ENCODE measurements around the gene METRNL.

The METRNL gene

GRCh38 chr17:83077939-83078338 is 1.5 kb upstream of the METRNL start:
- Histone ChIP-seq H3K4me3 (ENCODE audit: low read length) (no peak overlapping the region), H3K9ac (ENCODE audit: low read length) (no peak overlapping the region), H3K27ac (ENCODE audit: low read length) (no peak overlapping the region), H3K9me3 (ENCODE audit: control insufficient read depth, low read depth, low read length) (no peaks in the 10 kb centered on the region), H3K27me3 (ENCODE audit: control insufficient read depth, insufficient read depth, low read length) (peaks cover 48% of the 10 kb centered on the region), H3K36me3 (ENCODE audit: control insufficient read depth, low read depth, low read length) (no peaks in the 10 kb centered on the region), H3K4me1 (ENCODE audit: control insufficient read depth, low read depth, low read length) (peaks cover 4% of the 10 kb centered on the region)

DNA sequence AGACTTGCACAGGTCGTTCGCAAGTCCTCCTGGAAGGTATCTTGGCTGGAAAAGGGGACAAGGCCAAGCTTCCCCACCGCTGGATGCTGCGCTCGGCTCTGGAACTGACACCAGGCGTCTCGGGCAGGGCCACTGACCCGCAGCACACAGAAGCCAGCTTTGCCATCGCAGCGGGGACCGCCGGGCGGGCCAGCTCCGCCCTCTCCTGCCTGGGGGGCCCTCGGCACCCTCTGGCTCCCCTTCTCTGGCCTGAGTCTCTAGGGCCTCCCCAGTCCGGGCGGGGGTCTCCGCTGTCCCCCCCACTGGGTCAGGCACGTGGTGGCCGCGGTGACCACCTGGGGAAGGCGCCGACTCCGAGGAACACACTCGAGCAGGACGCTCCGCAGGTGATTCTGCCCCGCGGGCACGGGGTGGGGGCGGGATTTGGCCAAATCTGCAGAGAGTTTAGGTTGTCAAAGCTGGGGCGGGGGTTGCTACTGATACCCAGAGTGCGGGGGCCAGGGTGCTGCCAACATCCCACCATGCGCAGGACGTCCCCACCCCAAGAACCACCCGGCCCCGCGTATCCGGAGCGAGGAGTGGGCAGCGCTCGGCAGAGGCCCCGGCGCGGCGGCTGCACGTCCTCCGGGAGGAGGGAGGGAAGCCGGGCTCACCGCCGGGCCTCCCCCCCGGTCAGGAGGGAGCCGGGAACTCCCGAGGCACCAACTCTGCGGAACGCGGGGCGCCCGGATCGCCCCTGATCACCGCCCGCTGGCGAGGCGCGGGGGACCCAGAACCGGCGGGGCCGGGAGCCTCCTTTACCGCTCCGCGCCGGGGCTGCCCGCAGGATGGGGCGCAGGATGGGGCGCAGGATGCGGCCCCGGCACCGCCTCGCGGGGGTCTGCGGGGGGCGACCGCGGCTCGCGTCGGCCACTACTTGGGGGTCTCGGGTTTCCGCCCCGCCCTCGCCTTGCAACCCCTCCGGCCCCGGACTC is 744 bp upstream of the METRNL start:
- no peak overlapping the region for H3K27ac ChIP-seq (ENCODE audit: low read length)
- peaks cover 48% of the 10 kb centered on the region for H3K27me3 ChIP-seq (ENCODE audit: control insufficient read depth, insufficient read depth, low read length)
- peaks cover 10% of the 10 kb centered on the region for H3K4me1 ChIP-seq (ENCODE audit: control insufficient read depth, low read depth, low read length)
- H3K9ac ChIP-seq (ENCODE audit: low read length): no peak overlapping the region
- H3K36me3 ChIP-seq (ENCODE audit: control insufficient read depth, low read depth, low read length): no peaks in the 10 kb centered on the region
- no peaks in the 10 kb centered on the region for H3K9me3 ChIP-seq (ENCODE audit: control insufficient read depth, low read depth, low read length)
- H3K4me3 ChIP-seq (ENCODE audit: low read length): peak overlapping the region; percentile 49

DNA sequence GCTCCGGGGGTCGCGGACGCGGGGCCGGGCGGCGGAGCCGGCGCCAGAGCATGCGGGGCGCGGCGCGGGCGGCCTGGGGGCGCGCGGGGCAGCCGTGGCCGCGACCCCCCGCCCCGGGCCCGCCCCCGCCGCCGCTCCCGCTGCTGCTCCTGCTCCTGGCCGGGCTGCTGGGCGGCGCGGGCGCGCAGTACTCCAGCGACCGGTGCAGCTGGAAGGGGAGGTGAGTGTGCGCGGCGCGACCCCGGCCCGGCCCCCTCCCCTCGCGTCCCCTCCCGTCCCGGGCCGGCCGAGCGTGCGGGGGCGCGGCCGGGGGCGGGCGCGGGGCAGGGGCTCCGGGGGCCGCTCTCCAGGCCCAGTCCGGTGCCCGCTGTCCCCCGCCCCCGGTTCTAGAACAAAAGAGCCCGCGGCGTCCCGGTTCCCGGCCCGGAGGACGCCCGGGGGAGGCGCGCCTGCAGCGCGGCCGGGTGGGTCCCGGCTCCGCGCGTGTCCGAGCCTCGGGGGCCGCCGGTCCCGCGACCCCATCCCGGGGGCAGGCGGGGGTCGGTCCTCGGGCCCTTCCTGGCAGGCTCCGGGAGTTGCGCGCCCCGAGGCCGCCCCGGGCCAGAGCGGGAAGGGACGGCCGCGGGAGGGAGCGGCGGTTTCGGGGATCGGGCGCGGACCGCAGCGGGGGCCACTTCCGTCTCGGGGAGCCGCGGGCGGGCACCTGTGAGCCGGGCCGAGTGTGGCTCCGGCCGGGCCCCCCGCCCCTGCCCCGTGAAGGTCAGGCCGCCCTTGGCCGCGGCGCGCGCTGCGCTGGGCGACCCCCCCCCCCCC is 563 bp downstream of the METRNL start:
- Histone ChIP-seq H3K4me3 (ENCODE audit: low read length) (no peak overlapping the region), H3K4me1 (ENCODE audit: control insufficient read depth, low read depth, low read length) (peaks cover 16% of the 10 kb centered on the region), H3K36me3 (ENCODE audit: control insufficient read depth, low read depth, low read length) (no peaks in the 10 kb centered on the region), H3K9me3 (ENCODE audit: control insufficient read depth, low read depth, low read length) (no peaks in the 10 kb centered on the region), H3K9ac (ENCODE audit: low read length) (no peak overlapping the region), H3K27ac (ENCODE audit: low read length) (no peak overlapping the region), H3K27me3 (ENCODE audit: control insufficient read depth, insufficient read depth, low read length) (peaks cover 48% of the 10 kb centered on the region)

DNA sequence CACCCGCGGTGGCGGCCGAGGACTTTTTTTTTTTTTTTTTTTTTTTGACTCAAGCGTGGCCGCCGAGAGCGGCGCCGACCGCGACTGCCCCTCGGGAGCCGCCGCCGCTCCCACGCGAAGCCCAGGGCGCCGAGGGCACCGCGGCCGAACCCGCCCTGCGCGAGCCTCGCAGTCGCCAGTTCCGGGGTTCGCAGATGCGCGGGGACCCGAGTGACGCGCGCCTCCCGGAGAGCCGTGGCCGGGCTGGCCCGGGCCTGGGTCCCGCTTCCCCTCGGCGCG is 1.1 kb downstream of the METRNL start:
- Histone ChIP-seq H3K9me3 (ENCODE audit: control insufficient read depth, low read depth, low read length) (no peaks in the 10 kb centered on the region), H3K9ac (ENCODE audit: low read length) (no peak overlapping the region), H3K36me3 (ENCODE audit: control insufficient read depth, low read depth, low read length) (no peaks in the 10 kb centered on the region), H3K4me1 (ENCODE audit: control insufficient read depth, low read depth, low read length) (peaks cover 16% of the 10 kb centered on the region), H3K27ac (ENCODE audit: low read length) (no peak overlapping the region), H3K4me3 (ENCODE audit: low read length) (no peak overlapping the region), H3K27me3 (ENCODE audit: control insufficient read depth, insufficient read depth, low read length) (peaks cover 48% of the 10 kb centered on the region)

DNA sequence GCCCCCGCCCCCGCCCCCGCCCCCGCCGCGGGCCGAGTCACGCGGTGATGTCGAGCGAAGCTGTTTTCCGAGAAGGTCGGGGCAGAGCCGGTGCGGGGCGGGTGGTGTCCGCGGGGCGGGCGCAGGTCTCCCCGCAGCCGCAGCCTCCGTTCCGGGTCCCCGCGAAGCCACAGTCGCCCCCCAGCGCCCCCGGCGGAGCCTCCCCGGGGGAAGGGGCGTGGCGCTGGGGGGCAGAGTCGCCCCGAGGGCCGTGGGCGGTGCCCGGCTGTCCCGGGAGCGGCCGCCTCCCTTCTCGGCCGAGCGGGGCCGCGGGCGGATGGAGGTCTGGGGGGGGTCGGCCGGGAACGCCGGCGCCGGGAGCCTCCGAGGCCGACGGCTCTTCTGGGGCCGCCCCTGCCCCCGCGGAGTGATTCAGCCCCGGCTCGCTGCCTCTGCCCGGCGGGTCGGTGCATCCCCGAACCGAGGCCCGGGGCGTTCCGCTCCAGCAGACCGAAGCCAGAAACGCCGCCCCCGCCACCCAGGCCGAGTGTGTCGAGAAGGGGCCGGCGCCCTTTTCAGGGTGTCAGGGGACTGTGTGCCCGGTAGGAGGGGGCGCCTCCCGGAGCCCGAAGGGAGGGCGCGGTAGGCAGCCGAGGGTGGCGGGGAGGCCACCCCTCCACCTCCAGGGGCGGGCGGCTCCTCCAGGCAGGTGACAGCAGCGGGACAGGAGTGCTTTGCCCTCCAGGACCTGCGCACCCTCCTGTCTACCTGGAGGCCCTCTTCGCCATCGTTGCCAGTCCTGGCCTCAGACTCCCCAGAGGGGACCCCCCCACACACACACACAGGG is 1.7 kb downstream of the METRNL start:
- peaks cover 16% of the 10 kb centered on the region for H3K4me1 ChIP-seq (ENCODE audit: control insufficient read depth, low read depth, low read length)
- peaks cover 48% of the 10 kb centered on the region for H3K27me3 ChIP-seq (ENCODE audit: control insufficient read depth, insufficient read depth, low read length)
- no peaks in the 10 kb centered on the region for H3K36me3 ChIP-seq (ENCODE audit: control insufficient read depth, low read depth, low read length)
- H3K4me3 ChIP-seq (ENCODE audit: low read length): peak overlapping the region; percentile 35
- no peaks in the 10 kb centered on the region for H3K9me3 ChIP-seq (ENCODE audit: control insufficient read depth, low read depth, low read length)
- no peak overlapping the region for H3K27ac ChIP-seq (ENCODE audit: low read length)
- no peak overlapping the region for H3K9ac ChIP-seq (ENCODE audit: low read length)

- H3K27me3 ChIP-seq (ENCODE audit: control insufficient read depth, insufficient read depth, low read length): peaks cover 44% of the 10 kb centered on the region
- H3K27ac ChIP-seq (ENCODE audit: low read length): no peak overlapping the region
- H3K4me3 ChIP-seq (ENCODE audit: low read length): peak overlapping the region; percentile 35
- no peaks in the 10 kb centered on the region for H3K36me3 ChIP-seq (ENCODE audit: control insufficient read depth, low read depth, low read length)
- peaks cover 16% of the 10 kb centered on the region for H3K4me1 ChIP-seq (ENCODE audit: control insufficient read depth, low read depth, low read length)
- H3K9ac ChIP-seq (ENCODE audit: low read length): no peak overlapping the region
- no peaks in the 10 kb centered on the region for H3K9me3 ChIP-seq (ENCODE audit: control insufficient read depth, low read depth, low read length)
Observed at GRCh38 chr17:83081684-83082201, 2.3 kb downstream of the METRNL start.

DNA sequence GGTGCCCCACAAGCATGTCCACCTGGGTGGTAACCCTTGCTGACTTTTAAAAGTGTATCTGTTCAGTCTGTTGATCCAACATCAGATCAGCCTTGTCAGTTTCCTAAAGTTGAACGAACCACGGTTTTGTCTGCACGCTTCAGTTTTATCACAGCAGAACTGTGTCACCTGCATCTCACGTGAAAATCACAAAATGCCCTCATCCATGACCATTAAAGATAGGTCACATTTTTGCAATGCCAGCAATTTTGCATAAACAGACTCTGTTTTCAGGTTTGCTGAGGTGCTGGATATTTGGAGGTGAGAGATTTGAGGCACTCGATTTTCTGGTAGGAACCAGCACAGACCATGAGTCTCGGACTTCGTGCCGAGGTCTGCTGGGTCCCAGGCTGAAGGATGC is 3.0 kb downstream of the METRNL start:
- no peak overlapping the region for H3K27ac ChIP-seq (ENCODE audit: low read length)
- no peak overlapping the region for H3K4me3 ChIP-seq (ENCODE audit: low read length)
- no peaks in the 10 kb centered on the region for H3K9me3 ChIP-seq (ENCODE audit: control insufficient read depth, low read depth, low read length)
- peaks cover 37% of the 10 kb centered on the region for H3K27me3 ChIP-seq (ENCODE audit: control insufficient read depth, insufficient read depth, low read length)
- peaks cover 16% of the 10 kb centered on the region for H3K4me1 ChIP-seq (ENCODE audit: control insufficient read depth, low read depth, low read length)
- H3K9ac ChIP-seq (ENCODE audit: low read length): no peak overlapping the region
- H3K36me3 ChIP-seq (ENCODE audit: control insufficient read depth, low read depth, low read length): no peaks in the 10 kb centered on the region

- H3K4me3 ChIP-seq (ENCODE audit: low read length): no peak overlapping the region
- H3K9me3 ChIP-seq (ENCODE audit: control insufficient read depth, low read depth, low read length): no peaks in the 10 kb centered on the region
- no peak overlapping the region for H3K9ac ChIP-seq (ENCODE audit: low read length)
- H3K36me3 ChIP-seq (ENCODE audit: control insufficient read depth, low read depth, low read length): no peaks in the 10 kb centered on the region
- H3K27me3 ChIP-seq (ENCODE audit: control insufficient read depth, insufficient read depth, low read length): peaks cover 32% of the 10 kb centered on the region
- H3K27ac ChIP-seq (ENCODE audit: low read length): no peak overlapping the region
- H3K4me1 ChIP-seq (ENCODE audit: control insufficient read depth, low read depth, low read length): peaks cover 16% of the 10 kb centered on the region
Observed at GRCh38 chr17:83082909-83083367, 3.5 kb downstream of the METRNL start.

DNA sequence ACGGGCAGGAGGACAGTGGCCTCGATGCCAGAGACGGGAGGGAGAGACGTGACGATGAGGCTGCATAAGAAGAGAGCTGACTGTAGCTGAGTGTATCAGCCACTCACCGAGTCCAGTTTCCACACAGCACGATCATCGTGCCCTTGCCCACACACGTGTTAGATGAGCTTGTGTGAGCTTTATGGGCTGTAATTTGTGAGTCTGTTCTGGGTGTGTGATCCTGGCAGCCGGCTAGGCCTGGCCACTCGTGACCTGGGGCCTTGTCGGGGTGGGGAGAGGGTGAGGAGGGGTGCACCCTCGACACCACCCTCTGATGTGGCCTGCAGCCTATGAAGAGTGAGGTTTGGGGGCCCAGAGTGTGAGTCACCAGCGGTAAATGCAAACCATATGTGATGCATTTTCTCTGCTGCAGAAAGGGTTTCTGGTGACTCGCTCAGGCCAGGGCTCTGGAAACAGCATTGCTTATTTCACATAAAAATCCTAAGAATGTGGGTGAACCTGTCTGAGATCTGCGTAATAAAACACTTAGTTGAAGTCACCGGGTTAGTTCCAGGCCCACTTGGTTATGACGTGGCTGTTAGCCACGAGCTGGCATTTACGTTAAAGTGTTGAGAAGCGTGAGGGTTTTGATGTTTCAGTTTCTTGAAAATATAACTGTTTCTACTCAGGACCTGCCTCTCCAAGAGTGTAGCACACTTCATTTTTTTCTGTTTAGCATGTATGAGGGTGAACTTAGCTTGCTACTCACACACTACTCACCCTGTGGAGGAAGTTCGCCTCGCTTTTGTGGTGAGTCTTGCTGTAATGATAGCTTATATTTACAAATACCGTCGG is 4.2 kb downstream of the METRNL start:
- H3K4me3 ChIP-seq (ENCODE audit: low read length): peak overlapping the region; percentile 9
- no peak overlapping the region for H3K9ac ChIP-seq (ENCODE audit: low read length)
- peaks cover 26% of the 10 kb centered on the region for H3K27me3 ChIP-seq (ENCODE audit: control insufficient read depth, insufficient read depth, low read length)
- no peaks in the 10 kb centered on the region for H3K9me3 ChIP-seq (ENCODE audit: control insufficient read depth, low read depth, low read length)
- H3K27ac ChIP-seq (ENCODE audit: low read length): no peak overlapping the region
- H3K4me1 ChIP-seq (ENCODE audit: control insufficient read depth, low read depth, low read length): peaks cover 16% of the 10 kb centered on the region
- no peaks in the 10 kb centered on the region for H3K36me3 ChIP-seq (ENCODE audit: control insufficient read depth, low read depth, low read length)

- no peak overlapping the region for H3K4me3 ChIP-seq (ENCODE audit: low read length)
- H3K9ac ChIP-seq (ENCODE audit: low read length): no peak overlapping the region
- no peaks in the 10 kb centered on the region for H3K9me3 ChIP-seq (ENCODE audit: control insufficient read depth, low read depth, low read length)
- no peak overlapping the region for H3K27ac ChIP-seq (ENCODE audit: low read length)
- peaks cover 16% of the 10 kb centered on the region for H3K4me1 ChIP-seq (ENCODE audit: control insufficient read depth, low read depth, low read length)
- no peaks in the 10 kb centered on the region for H3K36me3 ChIP-seq (ENCODE audit: control insufficient read depth, low read depth, low read length)
- H3K27me3 ChIP-seq (ENCODE audit: control insufficient read depth, insufficient read depth, low read length): peaks cover 20% of the 10 kb centered on the region
Observed at GRCh38 chr17:83084214-83084613, 4.8 kb downstream of the METRNL start.
